WTC11 (cell line): Measurements from ENCODE around the gene CGB3. TPM values are rescaled to one million over a fixed set of nuclear protein-coding genes. Genes with fewer than 3 reads are reported as not detected.
"Not testable (repeated sequence)": the region's sequence is repeated elsewhere in the genome, so short reads cannot be mapped to it uniquely, and the experiment has no call there.

Experiments used
- ATAC-seq: fragments of 200-7000 bp; cut with Tn5 transposase; 2 replicates; pipeline ENCODE4 v1.10.0; 2021; ENCODE audit warnings: mild to moderate bottlenecking, moderate library complexity
- CTCF ChIA-PET: fragments of 300-600 bp; sonication (Branson Sonifier 250); formaldehyde crosslinking; loops from one replicate; lab custom pipeline; 2021; ENCODE audit warnings: antibody characterized with exemption; lab: Charles Lee
- POLR2A ChIA-PET: fragments of 350-600 bp; sonication (Branson Sonifier 250); formaldehyde crosslinking; loops from one replicate; lab custom pipeline; 2021; ENCODE audit warnings: antibody characterized with exemption; lab: Charles Lee
- DNase-seq: peaks from one replicate; pipeline ENCODE4 v3.0.0; 2021; ENCODE audit warnings: low spot score
- H3K27ac Mint-ChIP-seq: 2 replicates; pipeline ENCODE4 v1.8.0; 2021; ENCODE audit warnings: mixed read lengths
- H3K27me3 Mint-ChIP-seq: 2 replicates; pipeline ENCODE4 v1.8.0; 2021; ENCODE audit warnings: low read depth, mild to moderate bottlenecking, moderate library complexity, mixed read lengths
- H3K36me3 Mint-ChIP-seq: 2 replicates; pipeline ENCODE4 v1.8.0; 2021; ENCODE audit warnings: mixed read lengths
- H3K4me1 Mint-ChIP-seq: 2 replicates; pipeline ENCODE4 v1.8.0; 2022; ENCODE audit warnings: mixed read lengths
- H3K4me3 Mint-ChIP-seq: 2 replicates; pipeline ENCODE4 v1.8.0; 2021; ENCODE audit warnings: mild to moderate bottlenecking, moderate library complexity, mixed read lengths
- H3K9me3 Mint-ChIP-seq: 2 replicates; pipeline ENCODE4 v1.8.0; 2021; ENCODE audit warnings: mixed read lengths
- AFF4 ChIP-seq: sonication (generic); formaldehyde crosslinking; IDR thresholded peaks from 2 replicates; pipeline ENCODE4 v1.8.1; 2023; ENCODE audit warnings: mild to moderate bottlenecking, missing genetic modification reagents, borderline replicate concordance
- ATF3 ChIP-seq: sonication (generic); formaldehyde crosslinking; conservative IDR thresholded peaks from 2 replicates; pipeline ENCODE4 v1.8.1; 2022; ENCODE audit warnings: mild to moderate bottlenecking, missing genetic modification reagents
- CREB1 ChIP-seq: sonication (generic); formaldehyde crosslinking; IDR thresholded peaks from 2 replicates; pipeline ENCODE4 v1.8.0; 2023; ENCODE audit warnings: mild to moderate bottlenecking, missing genetic modification reagents
- ERG ChIP-seq: fragments of 250-450 bp; sonication (Bioruptor Pico); IDR thresholded peaks from 2 replicates; pipeline ENCODE4 v1.8.0; 2021; ENCODE audit warnings: mild to moderate bottlenecking
- GABPB1 ChIP-seq: sonication (generic); formaldehyde crosslinking; IDR thresholded peaks from 2 replicates; pipeline ENCODE4 v1.8.1; 2023; ENCODE audit warnings: mild to moderate bottlenecking, missing genetic modification reagents
- MAX ChIP-seq: sonication (generic); formaldehyde crosslinking; IDR thresholded peaks from 2 replicates; pipeline ENCODE4 v1.8.0; 2022; ENCODE audit warnings: mild to moderate bottlenecking, missing genetic modification reagents
- MXD4 ChIP-seq: fragments of 250-450 bp; sonication (Bioruptor Pico); IDR thresholded peaks from 2 replicates; pipeline ENCODE4 v1.8.0; 2021; ENCODE audit warnings: mild to moderate bottlenecking, moderate library complexity, borderline replicate concordance
- NFE2L1 ChIP-seq: sonication (generic); formaldehyde crosslinking; IDR thresholded peaks from 2 replicates; pipeline ENCODE4 v1.8.1; 2023; ENCODE audit warnings: missing genetic modification reagents
- NR3C1 ChIP-seq: sonication (generic); formaldehyde crosslinking; conservative IDR thresholded peaks from 2 replicates; pipeline ENCODE4 v1.8.1; 2023; ENCODE audit warnings: low read depth, mild to moderate bottlenecking, missing genetic modification reagents
- SMAD4 ChIP-seq: sonication (generic); formaldehyde crosslinking; IDR thresholded peaks from 2 replicates; pipeline ENCODE4 v1.8.0; 2022; ENCODE audit warnings: mild to moderate bottlenecking, missing genetic modification reagents
- SP1 ChIP-seq: sonication (generic); formaldehyde crosslinking; conservative IDR thresholded peaks from 2 replicates; pipeline ENCODE4 v1.8.1; 2022; ENCODE audit warnings: missing genetic modification reagents
- TEAD1 ChIP-seq: sonication (generic); formaldehyde crosslinking; IDR thresholded peaks from 2 replicates; pipeline ENCODE4 v1.8.0; 2022; ENCODE audit warnings: mild to moderate bottlenecking, missing genetic modification reagents
- USF1 ChIP-seq: sonication (generic); formaldehyde crosslinking; IDR thresholded peaks from 2 replicates; pipeline ENCODE4 v1.8.0; 2022; ENCODE audit warnings: mild to moderate bottlenecking, missing genetic modification reagents
- ZBTB21 ChIP-seq: sonication (generic); formaldehyde crosslinking; IDR thresholded peaks from 2 replicates; pipeline ENCODE4 v1.8.1; 2023; ENCODE audit warnings: mild to moderate bottlenecking, missing genetic modification reagents, borderline replicate concordance
- ZNF121 ChIP-seq: sonication (generic); formaldehyde crosslinking; IDR thresholded peaks from 2 replicates; pipeline ENCODE4 v1.8.0; 2023; ENCODE audit warnings: missing genetic modification reagents
- ZNF219 ChIP-seq: sonication (generic); formaldehyde crosslinking; IDR thresholded peaks from 2 replicates; pipeline ENCODE4 v1.8.0; 2023; ENCODE audit warnings: missing genetic modification reagents, mild to moderate bottlenecking, borderline replicate concordance
- total RNA-seq: library from RNA; stranded (reverse); gene quantifications from 3 replicates; pipeline ENCODE4 v1.2.3, GENCODE V29; 2021

Gene CGB3
- total RNA-seq, 1 experiment from 2014 or later, result not detected

DNA sequence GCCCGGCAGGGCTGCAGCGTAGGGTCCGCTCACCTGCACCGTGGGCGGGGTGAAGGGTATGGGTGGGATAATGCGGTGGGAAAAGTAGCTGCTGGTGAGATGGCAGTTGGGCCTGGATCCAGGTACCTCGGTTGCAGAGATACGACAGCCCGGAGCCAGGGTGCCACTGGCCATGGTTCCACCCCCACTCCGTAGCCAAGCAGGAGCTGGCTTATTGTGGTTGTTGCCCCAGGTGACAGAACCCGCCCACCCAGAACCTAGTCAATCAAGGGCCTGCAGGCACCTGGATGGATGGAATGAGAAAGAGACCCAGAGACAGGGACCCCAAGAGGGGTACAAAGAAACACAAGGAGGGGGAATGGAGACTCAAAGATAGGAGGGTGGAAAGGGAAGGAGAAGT lies 3.8 kb downstream of the CGB3 start (continued):
- TF ChIP-seq AFF4 (CRISPR knock-in tag), result no peak

- no peaks in the 10 kb centered on the region for H3K9me3 Mint-ChIP-seq
- TF ChIP-seq SMAD4 (CRISPR knock-in tag), result peak; percentile 59; the same call in 1 of the 2 replicates
- TF ChIP-seq ZNF219 (CRISPR knock-in tag), result no peak
- TF ChIP-seq GABPB1, result no peak
- TF ChIP-seq SP1 (CRISPR knock-in tag), result 0 out of 2 replicates have a peak, but pooled peaks have one; percentile 18
- no peak for TF ChIP-seq MXD4 (CRISPR knock-in tag)
- TF ChIP-seq USF1 (CRISPR knock-in tag), result 0 out of 2 replicates have a peak, but pooled peaks have one; percentile 15
- peaks cover 23% of the 10 kb centered on the region for H3K4me1 Mint-ChIP-seq
- ATAC-seq (peak; percentile 66), DNase-seq (peak; percentile 91)
- CTCF ChIA-PET, result interaction anchor here (0.6 to 6.5 kb wide), 29 partner anchors 9 to 850 kb away, joined by 3 to 78 read pairs (median 4); partner anchors contain the start of genes CGB2, CGB7, GYS1 and LIN7B
- H3K27ac Mint-ChIP-seq, result no peak overlapping the region; the same call in 1 of the 2 replicates
- H3K27me3 Mint-ChIP-seq, result peaks cover 45% of the 10 kb centered on the region
- POLR2A ChIA-PET, result interaction anchor here (0.6 to 1.7 kb wide), 3 partner anchors 26 to 578 kb away, joined by 3 to 6 read pairs (median 6); partner anchors contain the start of genes GYS1 and RUVBL2
- H3K36me3 Mint-ChIP-seq, result peaks cover 13% of the 10 kb centered on the region
- peak overlapping the region; percentile 73 for H3K4me3 Mint-ChIP-seq
These were observed 4.7 kb downstream of the CGB3 start for GRCh38 chr19:49019242-49019932.

GRCh38 chr19:49018388-49019241 lies 5.5 kb downstream of the CGB3 start:
- POLR2A ChIA-PET, result interaction anchor here (1.7 kb wide), 1 partner anchor 26 kb away, joined by 6 read pairs; the partner anchor contains the start of genes GYS1 and RUVBL2
- DNase-seq, result not testable (repeated sequence)
- peaks cover 23% of the 10 kb centered on the region for H3K4me1 Mint-ChIP-seq

DNA sequence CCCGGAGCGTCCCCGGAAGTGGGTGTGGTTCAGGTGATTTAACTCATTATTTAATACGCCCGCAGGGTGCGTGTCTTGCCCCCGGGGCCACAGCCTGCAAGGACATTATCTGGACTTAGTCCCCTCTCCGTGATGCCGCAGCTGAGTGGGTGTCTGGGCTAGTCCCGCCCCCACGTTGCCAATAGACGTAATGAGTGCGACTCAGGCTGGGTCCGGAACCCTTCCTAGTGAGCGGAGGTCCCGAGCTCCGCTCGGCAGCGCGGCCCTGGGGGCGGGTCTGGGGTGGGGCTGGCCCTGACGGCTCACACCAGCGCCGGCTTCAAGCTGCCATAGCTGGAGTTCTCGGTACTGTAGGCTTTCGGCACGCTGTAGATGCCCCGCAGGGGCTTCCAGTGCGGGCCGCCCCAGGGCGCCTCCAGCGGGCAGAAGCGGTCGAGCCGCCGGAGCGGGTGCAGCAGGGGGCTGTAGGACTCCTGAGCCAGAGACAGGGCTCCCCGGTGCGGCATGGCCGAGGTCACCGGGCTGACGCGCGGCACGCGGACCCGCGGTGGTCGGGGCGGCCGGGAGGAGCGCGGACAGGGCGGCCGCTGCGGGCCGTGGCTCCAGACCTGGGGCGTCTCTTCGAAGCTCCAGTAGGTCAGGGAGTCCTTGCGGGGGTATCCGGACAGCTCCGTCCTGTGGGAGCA lies 6.3 kb downstream of the CGB3 start:
- peak; percentile 71 for ATAC-seq
- Mint-ChIP-seq H3K27ac (no peak overlapping the region), H3K4me1 (peaks cover 23% of the 10 kb centered on the region), H3K9me3 (no peaks in the 10 kb centered on the region), H3K27me3 (peaks cover 45% of the 10 kb centered on the region), H3K36me3 (peaks cover 20% of the 10 kb centered on the region), H3K4me3 (peak overlapping the region; percentile 73)
- POLR2A ChIA-PET, result interaction anchor here (0.7 to 1.7 kb wide), 2 partner anchors 25 to 40 kb away, joined by 3 to 6 read pairs; partner anchors contain the start of genes CGB7, GYS1 and RUVBL2
- DNase-seq, result peak; percentile 66
- CTCF ChIA-PET, result interaction anchor here (0.6 to 6.5 kb wide), 15 partner anchors 9 to 181 kb away, joined by 3 to 78 read pairs (median 6); partner anchors contain the start of genes CGB2, CGB7, GYS1 and RUVBL2
- TF ChIP-seq ERG (CRISPR knock-in tag) (0 out of 2 replicates have a peak, but pooled peaks have one; percentile 37), NFE2L1 (CRISPR knock-in tag) (no peak), MAX (CRISPR knock-in tag) (peak; percentile 68; the same call in 1 of the 2 replicates), NR3C1 (no peak), CREB1 (no peak), ATF3 (no peak), TEAD1 (CRISPR knock-in tag) (no peak), ZNF121 (CRISPR knock-in tag) (no peak), ZBTB21 (CRISPR knock-in tag) (no peak)

More at GRCh38 chr19:49018388-49019241, 5.5 kb downstream of the CGB3 start:
- H3K27ac Mint-ChIP-seq, ATAC-seq, H3K9me3 Mint-ChIP-seq: not testable (repeated sequence)
- CTCF ChIA-PET, result interaction anchor here (0.6 to 6.5 kb wide), 31 partner anchors 9 to 849 kb away, joined by 3 to 78 read pairs (median 6); partner anchors contain the start of genes CGB2, CGB7, GYS1 and LIN7B
- H3K27me3 Mint-ChIP-seq, result peaks cover 45% of the 10 kb centered on the region
- peak overlapping the region; percentile 73 for H3K4me3 Mint-ChIP-seq
- peaks cover 20% of the 10 kb centered on the region for H3K36me3 Mint-ChIP-seq
